22Rv1 (cell line): ENCODE results near the gene OBI1.

ENCODE experiments used
- H3K27ac ChIP-seq: fragments of 450-650 bp; 2 replicates; pipeline ENCODE4 v1.5.1; 2017
- ZFX ChIP-seq: fragments of 450-650 bp; IDR thresholded peaks from 2 replicates; pipeline ENCODE4 v1.6.1; 2017; ENCODE audit warnings: antibody characterized with exemption, borderline replicate concordance
- TF ChIP-seq, protein P1 (sequence below): fragments of 450-650 bp; IDR thresholded peaks from 2 replicates; pipeline ENCODE4 v1.5.1; 2017; ENCODE audit warnings: mild to moderate bottlenecking

The OBI1 gene

DNA sequence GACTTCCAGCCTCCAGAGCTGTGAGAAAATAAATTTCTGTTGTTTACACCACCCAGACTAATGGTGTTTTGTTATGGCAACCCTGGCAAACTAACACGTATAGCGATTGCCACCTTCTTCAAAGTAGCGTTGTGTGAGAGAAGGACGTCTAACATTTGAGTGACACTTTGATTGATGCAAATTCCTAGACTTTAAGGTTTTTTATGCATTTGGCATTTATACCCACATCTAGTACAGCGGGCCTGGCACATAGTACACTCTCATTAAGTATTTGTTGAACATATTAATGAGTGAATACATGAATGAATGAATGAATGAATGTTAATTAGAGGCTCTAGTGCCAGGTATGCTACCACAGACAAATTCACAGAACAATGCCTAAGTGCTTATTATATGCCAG is 92.3 kb downstream of the OBI1 start:
- no peak overlapping the region for H3K27ac ChIP-seq
- TF ChIP-seq, protein P1, sequence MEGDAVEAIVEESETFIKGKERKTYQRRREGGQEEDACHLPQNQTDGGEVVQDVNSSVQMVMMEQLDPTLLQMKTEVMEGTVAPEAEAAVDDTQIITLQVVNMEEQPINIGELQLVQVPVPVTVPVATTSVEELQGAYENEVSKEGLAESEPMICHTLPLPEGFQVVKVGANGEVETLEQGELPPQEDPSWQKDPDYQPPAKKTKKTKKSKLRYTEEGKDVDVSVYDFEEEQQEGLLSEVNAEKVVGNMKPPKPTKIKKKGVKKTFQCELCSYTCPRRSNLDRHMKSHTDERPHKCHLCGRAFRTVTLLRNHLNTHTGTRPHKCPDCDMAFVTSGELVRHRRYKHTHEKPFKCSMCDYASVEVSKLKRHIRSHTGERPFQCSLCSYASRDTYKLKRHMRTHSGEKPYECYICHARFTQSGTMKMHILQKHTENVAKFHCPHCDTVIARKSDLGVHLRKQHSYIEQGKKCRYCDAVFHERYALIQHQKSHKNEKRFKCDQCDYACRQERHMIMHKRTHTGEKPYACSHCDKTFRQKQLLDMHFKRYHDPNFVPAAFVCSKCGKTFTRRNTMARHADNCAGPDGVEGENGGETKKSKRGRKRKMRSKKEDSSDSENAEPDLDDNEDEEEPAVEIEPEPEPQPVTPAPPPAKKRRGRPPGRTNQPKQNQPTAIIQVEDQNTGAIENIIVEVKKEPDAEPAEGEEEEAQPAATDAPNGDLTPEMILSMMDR, result no peak
- TF ChIP-seq ZFX, result no peak
